Liver (tissue), 3 donors: ENCODE measurements around the gene SDF4.

Experiments
- EGR1 ChIP-seq, 2 donors: IDR thresholded peaks; 2 replicates each; pipeline ENCODE4 v1.6.1; 2016 to 2018; ENCODE audit warnings: antibody characterized with exemption in 2 of 2, low read depth in 2 of 2
- FOXA1 ChIP-seq: IDR thresholded peaks from 2 replicates; pipeline ENCODE4 v1.6.1; 2016; ENCODE audit warnings: antibody characterized with exemption
- GABPA ChIP-seq, 2 donors: IDR thresholded peaks in 1 of 2; conservative IDR thresholded peaks in 1 of 2; 2 replicates each; pipeline ENCODE4 v1.6.1; 2016; ENCODE audit warnings: antibody characterized with exemption in 2 of 2, mild to moderate bottlenecking in 1 of 2, moderate library complexity in 1 of 2
- JUND ChIP-seq, 2 donors: IDR thresholded peaks; 2 replicates each; pipeline ENCODE4 v1.6.1; 2016; ENCODE audit warnings: antibody characterized with exemption in 2 of 2
- NR2F2 ChIP-seq: IDR thresholded peaks from 2 replicates; pipeline ENCODE4 v1.6.1; 2016; ENCODE audit warnings: antibody characterized with exemption
- RAD21 ChIP-seq, 2 donors: IDR thresholded peaks; 2 replicates each; pipeline ENCODE4 v1.6.1; 2016; ENCODE audit warnings: antibody characterized with exemption in 2 of 2, mild to moderate bottlenecking in 2 of 2
- SP1 ChIP-seq: IDR thresholded peaks from 2 replicates; pipeline ENCODE4 v1.6.1; 2018; ENCODE audit warnings: antibody characterized with exemption, mild to moderate bottlenecking
- TAF1 ChIP-seq: conservative IDR thresholded peaks from 2 replicates; pipeline ENCODE4 v1.6.1; 2016; ENCODE audit warnings: antibody characterized with exemption, mild to moderate bottlenecking
- YY1 ChIP-seq: IDR thresholded peaks from 2 replicates; pipeline ENCODE4 v1.6.1; 2016; ENCODE audit warnings: antibody characterized with exemption, mild to moderate bottlenecking
- TF ChIP-seq, protein P1 (sequence below): fragments of 150-350 bp; IDR thresholded peaks from 2 replicates; pipeline ENCODE4 v1.5.1; 2017; ENCODE audit warnings: improper control_type of control experiment, low read depth, low read length; ENCODE audit not compliant: missing input control
- TF ChIP-seq, protein P2 (sequence below): IDR thresholded peaks from 2 replicates; pipeline ENCODE4 v1.6.1; 2016; ENCODE audit warnings: antibody characterized with exemption
- TF ChIP-seq, protein P3 (sequence below): IDR thresholded peaks from 2 replicates; pipeline ENCODE4 v1.6.1; 2016; ENCODE audit warnings: antibody characterized with exemption, mild to moderate bottlenecking
- TF ChIP-seq, protein P4 (sequence below): IDR thresholded peaks from 2 replicates; pipeline ENCODE4 v1.6.1; 2016; ENCODE audit warnings: antibody characterized with exemption
- TF ChIP-seq, protein P5 (sequence below): IDR thresholded peaks from 2 replicates; pipeline ENCODE4 v1.6.1; 2016; ENCODE audit warnings: antibody characterized with exemption
- donor health status: healthy.
- donor health status: healthy.

DNA sequence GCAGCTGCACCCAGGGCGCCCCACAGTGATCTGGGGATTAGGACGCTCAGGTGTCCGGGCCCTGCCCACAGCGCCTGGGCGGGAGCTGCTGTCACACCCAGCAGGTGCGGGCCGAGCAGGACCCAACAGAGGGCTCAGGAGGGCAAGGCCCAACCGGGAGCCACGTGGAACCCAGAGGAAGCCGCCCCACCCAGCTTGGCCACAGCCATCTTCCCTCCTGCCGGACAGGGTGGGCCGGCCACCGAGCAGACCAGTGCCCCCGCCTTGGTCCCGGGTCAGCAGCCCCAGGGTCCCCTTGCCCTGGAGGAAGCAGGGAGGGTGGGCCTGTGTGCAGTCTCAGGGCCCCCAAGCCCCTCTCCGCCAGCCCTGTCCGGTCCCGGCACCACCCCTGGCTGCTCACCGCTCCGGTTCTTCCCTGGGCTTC is 64.4 kb downstream of the SDF4 start:
- TF ChIP-seq, protein P1, sequence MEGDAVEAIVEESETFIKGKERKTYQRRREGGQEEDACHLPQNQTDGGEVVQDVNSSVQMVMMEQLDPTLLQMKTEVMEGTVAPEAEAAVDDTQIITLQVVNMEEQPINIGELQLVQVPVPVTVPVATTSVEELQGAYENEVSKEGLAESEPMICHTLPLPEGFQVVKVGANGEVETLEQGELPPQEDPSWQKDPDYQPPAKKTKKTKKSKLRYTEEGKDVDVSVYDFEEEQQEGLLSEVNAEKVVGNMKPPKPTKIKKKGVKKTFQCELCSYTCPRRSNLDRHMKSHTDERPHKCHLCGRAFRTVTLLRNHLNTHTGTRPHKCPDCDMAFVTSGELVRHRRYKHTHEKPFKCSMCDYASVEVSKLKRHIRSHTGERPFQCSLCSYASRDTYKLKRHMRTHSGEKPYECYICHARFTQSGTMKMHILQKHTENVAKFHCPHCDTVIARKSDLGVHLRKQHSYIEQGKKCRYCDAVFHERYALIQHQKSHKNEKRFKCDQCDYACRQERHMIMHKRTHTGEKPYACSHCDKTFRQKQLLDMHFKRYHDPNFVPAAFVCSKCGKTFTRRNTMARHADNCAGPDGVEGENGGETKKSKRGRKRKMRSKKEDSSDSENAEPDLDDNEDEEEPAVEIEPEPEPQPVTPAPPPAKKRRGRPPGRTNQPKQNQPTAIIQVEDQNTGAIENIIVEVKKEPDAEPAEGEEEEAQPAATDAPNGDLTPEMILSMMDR: no peak
- TF ChIP-seq, protein P2, sequence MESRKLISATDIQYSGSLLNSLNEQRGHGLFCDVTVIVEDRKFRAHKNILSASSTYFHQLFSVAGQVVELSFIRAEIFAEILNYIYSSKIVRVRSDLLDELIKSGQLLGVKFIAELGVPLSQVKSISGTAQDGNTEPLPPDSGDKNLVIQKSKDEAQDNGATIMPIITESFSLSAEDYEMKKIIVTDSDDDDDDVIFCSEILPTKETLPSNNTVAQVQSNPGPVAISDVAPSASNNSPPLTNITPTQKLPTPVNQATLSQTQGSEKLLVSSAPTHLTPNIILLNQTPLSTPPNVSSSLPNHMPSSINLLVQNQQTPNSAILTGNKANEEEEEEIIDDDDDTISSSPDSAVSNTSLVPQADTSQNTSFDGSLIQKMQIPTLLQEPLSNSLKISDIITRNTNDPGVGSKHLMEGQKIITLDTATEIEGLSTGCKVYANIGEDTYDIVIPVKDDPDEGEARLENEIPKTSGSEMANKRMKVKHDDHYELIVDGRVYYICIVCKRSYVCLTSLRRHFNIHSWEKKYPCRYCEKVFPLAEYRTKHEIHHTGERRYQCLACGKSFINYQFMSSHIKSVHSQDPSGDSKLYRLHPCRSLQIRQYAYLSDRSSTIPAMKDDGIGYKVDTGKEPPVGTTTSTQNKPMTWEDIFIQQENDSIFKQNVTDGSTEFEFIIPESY: no peak
- no peak for TF ChIP-seq TAF1
- TF ChIP-seq GABPA (IDR thresholded peaks at IDR 0.05 in 1 of 2, conservative IDR thresholded peaks at IDR 0.05 in 1 of 2): no peak
- TF ChIP-seq, protein P3, sequence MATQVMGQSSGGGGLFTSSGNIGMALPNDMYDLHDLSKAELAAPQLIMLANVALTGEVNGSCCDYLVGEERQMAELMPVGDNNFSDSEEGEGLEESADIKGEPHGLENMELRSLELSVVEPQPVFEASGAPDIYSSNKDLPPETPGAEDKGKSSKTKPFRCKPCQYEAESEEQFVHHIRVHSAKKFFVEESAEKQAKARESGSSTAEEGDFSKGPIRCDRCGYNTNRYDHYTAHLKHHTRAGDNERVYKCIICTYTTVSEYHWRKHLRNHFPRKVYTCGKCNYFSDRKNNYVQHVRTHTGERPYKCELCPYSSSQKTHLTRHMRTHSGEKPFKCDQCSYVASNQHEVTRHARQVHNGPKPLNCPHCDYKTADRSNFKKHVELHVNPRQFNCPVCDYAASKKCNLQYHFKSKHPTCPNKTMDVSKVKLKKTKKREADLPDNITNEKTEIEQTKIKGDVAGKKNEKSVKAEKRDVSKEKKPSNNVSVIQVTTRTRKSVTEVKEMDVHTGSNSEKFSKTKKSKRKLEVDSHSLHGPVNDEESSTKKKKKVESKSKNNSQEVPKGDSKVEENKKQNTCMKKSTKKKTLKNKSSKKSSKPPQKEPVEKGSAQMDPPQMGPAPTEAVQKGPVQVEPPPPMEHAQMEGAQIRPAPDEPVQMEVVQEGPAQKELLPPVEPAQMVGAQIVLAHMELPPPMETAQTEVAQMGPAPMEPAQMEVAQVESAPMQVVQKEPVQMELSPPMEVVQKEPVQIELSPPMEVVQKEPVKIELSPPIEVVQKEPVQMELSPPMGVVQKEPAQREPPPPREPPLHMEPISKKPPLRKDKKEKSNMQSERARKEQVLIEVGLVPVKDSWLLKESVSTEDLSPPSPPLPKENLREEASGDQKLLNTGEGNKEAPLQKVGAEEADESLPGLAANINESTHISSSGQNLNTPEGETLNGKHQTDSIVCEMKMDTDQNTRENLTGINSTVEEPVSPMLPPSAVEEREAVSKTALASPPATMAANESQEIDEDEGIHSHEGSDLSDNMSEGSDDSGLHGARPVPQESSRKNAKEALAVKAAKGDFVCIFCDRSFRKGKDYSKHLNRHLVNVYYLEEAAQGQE: no peak
- TF ChIP-seq, protein P4, sequence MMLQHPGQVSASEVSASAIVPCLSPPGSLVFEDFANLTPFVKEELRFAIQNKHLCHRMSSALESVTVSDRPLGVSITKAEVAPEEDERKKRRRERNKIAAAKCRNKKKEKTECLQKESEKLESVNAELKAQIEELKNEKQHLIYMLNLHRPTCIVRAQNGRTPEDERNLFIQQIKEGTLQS: no peak
- no peak for TF ChIP-seq SP1
- TF ChIP-seq NR2F2: no peak
- no peak for TF ChIP-seq EGR1 (IDR thresholded peaks at IDR 0.05; ENCODE audit: low read depth in 2 of 2)
- no peak for TF ChIP-seq YY1
- no peak for TF ChIP-seq JUND (IDR thresholded peaks at IDR 0.05)
- TF ChIP-seq RAD21 (IDR thresholded peaks at IDR 0.05): no peak
- TF ChIP-seq, protein P5, sequence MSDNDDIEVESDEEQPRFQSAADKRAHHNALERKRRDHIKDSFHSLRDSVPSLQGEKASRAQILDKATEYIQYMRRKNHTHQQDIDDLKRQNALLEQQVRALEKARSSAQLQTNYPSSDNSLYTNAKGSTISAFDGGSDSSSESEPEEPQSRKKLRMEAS: no peak
- no peak for TF ChIP-seq FOXA1
